Activated CD4-positive, alpha-beta T cell treated with anti-CD3 and anti-CD28 coated beads, Interleukin-2, amount 50 U/mL, for 4 hours (primary cell): ENCODE data around the gene MLH3.
A peak's percentile ranks its signal among the peaks of the same experiment; 100 is the strongest.
"Not testable (repeated sequence)": the region's sequence is repeated elsewhere in the genome, so short reads cannot be mapped to it uniquely, and the experiment has no call there.

Experiments used
- DNase-seq, 2 experiments: peaks; one replicate each; pipeline ENCODE4 v3.0.0-alpha.2; 2020

The MLH3 gene

DNA sequence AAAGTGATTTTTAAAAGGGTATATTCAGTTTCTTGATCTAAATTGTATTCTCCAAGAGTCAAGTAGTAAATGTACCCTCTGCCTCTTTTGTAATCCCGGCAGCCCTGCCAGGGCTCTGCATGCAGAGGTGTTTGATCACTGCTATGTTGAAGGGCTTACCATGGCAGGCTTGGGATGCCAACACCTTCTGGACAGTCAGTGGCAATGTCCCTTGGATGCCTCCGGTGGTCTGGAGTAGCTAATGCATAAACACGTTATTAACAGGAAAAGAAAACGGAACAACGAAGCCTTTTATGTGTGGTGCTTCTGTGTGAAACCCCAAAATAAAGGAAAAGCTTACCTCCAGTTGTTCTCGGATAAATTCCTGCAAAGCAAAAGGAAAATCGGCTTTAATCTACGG is 28.6 kb downstream of the MLH3 start:
- no peak for DNase-seq

DNA sequence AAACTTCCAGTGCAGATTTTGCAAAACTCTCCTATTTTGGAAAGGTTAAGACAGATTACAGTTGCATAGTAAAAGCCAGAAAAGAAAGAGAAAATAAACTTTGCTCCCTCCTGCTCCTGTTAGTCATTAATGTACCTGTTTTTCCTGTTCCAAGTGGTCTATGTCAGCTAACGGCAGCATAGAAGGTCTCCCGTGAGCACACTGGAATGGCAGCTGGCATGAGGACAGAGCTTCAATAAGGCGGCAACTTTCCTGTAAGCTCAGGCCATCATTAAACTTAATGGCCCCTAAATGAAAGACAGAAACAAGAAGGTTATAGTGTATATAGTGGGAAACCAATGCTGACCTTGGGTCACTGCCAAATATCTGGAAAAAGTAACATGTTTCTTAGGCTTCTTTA is 32.6 kb downstream of the MLH3 start:
- DNase-seq = no peak

DNA sequence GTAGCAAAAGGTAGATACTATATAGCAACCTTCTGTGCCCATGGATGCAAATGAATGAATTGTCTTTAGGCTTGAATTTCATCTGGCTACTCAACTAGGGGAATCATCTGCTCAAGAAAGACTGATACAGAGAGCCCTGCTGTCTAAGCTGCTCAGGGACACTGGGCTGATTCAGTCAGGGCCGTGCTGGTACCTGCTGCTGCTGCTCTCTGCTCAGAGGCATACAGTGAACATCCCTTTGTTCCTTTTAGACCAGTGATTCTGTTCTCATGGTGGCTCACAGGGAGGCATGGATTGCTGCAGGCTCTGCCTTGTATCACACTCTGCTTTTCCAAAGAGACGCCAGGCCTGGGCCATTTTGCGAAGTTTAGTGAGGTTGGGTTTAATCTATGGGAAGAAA is 34.5 kb downstream of the MLH3 start:
- DNase-seq = no peak

DNA sequence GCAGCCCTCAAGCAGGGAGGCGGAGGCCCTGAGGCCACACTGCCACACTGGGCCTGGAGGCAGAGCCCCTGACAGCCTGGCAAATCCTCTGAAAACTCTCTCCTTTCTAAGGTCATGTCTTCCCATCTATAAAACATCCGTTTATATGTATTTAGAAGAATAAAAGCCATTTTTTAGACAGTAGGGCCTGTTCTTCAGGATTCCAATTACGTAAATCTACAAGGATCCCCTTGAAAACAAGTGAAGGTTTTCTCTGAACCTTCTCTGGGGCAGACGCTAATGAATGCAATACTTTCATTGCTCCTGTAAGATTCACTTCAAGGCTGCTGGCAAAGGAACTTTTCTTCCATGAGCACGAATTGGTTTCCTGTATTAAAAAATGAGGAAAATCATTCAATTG is 35.8 kb downstream of the MLH3 start:
- DNase-seq = no peak

DNA sequence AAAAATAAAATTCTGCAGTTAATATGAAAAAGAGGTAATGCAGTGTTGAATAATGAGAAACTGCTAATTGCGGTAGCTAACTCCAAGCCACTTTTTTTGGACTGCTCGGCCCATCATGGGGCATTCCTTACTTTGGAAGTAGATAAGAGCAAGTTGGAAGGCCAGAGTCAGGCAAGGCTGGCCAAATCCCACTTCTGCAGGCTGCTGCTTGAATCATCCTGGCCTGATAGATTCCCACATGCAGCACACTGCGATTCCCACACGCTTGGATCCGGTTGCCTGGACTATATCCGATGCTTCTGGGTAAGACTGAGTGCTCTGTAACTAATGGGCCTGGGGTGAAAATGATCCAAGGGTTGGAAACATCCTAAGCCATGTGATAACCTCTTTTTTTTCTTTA is 38.0 kb downstream of the MLH3 start:
- no peak for DNase-seq

DNA sequence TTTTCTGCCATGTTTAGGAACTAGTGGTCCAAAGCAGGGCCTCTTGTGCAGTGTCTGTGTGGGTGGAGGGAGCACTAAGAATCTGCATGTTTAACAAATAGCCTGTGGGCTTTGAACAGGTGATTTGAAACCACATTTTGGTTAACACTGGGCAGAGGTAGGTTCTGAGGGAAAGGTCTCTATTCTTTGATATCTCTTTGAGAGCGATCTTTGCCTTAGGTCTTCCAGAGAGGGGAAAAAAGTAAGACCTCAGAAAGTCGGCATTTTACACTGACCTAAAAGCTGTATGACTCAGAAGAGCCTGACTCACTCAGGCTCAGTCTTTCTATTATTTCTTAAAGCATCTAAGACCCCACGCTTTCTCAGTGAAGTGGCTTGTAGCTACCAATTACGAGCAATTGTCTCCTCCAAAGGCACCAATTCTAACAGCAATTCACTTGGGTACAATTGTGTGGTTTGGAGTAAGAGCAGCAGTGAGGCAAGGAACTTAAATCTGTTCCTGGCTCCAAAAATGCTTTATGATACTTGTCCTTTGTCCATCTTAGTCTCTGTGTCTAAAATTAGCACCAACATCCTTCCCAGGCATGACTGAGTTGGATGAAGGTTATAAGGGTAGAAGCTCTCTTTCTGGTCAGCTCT is 39.8 kb downstream of the MLH3 start:
- DNase-seq = no peak

DNA sequence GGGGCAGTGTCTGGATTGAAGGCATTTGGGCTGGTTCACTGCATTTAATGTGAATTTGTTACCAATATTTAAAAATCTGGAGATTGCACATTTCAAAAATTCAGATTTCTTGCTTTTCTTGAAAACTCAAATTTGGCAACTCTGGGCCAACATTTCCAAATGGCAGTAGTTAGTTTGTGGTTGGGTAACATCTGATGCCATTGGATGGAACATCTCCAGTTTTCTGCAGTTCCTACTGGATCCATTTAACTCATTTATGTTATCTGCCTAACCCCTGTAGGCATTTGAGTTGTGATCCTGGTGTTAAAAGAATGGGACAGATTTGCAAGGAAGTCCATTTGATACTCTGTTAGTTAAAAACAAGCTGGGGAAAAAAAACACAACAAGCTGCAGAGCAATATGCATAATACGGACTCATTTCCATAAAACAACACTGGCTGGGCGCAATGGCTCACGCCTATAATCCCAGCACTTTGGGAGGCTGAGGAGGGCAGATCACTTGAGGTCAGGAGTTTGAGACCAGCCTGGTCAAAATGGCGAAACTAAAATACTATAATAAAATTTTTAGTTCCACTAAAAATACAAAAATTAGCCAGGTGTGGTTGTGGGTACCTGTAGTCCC is 40.7 kb downstream of the MLH3 start:
- DNase-seq = no peak

DNA sequence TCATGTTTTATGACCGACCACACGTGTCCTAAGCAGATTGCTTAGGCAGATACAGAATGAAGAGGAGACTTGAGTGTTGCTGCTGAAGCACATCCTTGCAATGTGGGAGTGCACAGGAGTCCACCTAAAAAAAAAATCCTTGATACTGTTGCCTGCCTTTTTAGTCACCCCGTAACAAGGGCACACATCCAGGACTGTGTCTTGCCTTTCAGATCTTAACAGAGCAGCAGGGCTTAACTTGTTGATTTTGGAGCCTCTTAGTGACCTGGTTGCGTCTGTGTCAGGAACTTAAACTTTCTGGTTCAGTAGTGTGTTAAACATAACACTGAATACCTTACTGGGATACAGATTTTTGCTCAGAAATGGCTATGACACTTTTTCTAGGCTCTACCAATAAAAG is 42.1 kb downstream of the MLH3 start:
- DNase-seq = no peak

DNA sequence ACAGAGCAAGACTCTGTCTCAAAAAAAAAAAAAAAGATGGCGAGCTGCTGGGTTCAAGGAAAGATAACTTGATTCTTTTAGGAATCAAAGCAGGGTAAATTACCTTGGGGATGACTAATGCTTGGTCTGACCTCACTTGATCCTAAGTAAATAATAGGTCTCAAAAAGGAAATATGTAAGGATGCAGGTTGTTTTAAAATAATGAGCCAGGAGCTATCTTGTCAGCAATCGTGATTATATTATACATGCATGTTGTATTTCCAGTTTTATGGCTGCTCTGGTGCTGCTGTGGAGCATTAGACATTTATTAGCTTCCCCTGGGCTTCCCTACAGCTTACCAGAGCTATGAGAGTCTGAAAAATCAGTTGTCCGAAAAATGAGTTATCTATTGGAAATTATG is 45.9 kb downstream of the MLH3 start:
- DNase-seq = no peak

DNA sequence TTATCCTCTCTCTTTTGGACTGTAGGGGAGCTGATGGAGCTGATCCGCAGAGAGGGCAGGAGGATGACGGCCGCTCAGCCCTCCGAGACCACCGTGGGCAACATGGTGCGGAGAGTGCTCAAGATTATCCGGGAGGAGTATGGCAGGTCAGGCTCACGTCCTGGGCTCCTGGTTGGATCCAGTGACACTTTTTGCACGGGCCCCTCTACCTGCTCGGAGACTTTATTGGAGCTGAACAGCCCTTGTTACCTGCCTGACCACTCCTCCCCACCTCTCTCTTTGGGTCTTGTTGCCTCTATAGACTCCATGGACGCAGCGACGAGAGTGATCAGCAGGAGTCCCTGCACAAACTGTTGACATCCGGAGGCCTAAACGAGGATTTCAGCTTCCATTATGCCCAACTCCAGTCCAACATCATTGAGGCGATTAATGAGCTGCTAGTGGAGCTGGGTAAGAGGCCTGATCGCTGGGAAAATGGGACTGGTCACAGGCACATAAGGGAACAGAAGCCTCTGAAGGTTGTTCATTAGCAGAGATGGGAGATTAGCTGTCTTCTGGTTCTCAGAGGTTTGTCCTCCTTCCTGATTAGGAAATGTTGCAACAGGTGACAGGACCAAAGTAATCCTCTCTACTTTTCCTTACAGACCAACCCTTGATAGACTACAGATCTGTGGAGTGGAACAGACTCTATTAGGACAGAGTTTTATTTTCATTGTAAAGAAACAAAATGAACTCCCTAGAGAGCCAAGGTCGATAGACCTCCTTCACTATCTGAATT is 47.8 kb downstream of the MLH3 start:
- no peak for DNase-seq

DNA sequence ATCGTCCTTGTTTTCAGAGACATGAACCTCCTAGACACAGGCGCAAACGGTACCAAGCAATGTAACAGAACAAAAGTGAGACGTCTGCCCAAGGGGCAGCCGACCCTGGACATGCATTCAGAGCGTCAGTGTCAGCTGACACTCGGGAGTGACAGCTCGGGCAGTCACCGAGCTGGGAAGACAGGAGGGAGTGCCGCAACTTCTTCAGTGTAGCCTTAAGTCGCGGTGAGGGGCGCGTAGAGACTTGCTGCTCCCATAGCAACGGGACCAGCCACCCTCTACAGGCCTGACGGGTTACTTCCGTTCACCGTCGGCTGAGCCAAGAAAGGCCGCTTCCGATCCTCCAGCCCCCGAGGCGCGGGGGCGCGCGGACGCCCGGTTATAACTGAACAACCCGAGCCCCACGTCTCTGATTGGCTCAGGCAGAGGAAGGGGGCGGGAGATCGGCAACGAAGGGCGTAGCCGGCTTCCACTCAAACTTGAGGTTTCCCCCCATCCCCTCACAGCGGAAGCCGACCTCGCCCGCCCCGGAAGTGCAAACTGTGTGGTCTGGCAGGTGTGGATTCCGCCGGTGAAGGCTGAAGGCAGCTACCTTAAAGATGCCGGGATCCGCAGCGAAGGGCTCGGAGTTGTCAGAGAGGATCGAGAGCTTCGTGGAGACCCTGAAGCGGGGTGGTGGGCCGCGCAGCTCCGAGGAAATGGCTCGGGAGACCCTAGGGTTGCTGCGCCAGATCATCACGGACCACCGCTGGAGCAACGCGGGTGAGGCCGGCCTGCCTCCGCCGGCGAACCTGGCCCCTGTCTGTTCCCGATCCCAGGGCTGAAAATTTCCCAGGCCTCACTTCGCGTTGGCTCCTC is 48.6 kb downstream of the MLH3 start, which contains the start of gene EIF2B2:
EIF2B2 (plus strand) TSS at position 530 of the 858 bp plus-strand sequence; CDS start at position 600, 70 bp downstream.
- peak; percentile 98 for DNase-seq

DNA sequence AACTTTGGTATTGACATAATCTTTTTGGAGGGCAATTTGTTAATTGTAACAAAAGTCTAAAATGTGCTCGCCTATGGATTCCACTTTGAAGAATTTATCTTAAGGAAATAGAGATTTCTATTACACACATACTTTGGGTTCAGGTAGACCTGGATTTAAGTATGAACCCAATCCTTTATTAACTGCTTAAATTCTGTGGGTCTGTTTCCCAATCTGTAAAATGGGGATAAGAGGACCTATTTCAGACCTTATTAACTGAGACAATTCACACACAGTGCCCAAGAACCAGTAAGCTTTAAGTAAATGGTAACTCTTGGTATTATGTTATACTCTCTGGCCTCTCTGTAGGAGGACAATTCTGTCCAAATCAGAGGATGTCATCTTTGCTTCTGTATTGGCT is 49.4 kb downstream of the MLH3 start:
- no peak for DNase-seq

DNA sequence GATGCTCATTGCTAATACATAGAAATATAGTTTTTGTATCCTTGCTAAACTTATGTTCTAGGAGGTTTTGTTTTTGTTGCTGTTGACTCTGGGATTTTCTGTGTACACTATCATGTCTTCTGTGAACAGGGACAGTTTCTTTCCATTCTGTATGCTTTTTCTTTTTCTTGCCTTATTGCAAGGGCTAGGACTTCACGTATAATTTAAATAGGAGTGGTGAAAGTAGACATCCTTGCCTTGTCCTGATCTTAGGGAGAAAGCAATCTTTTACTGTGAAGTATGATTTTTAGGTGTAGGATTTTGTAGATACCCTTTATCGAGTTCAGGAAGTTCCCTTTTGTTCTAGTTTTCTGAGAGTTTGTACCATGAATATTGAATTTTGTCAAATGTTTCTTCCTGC is 50.0 kb downstream of the MLH3 start:
- no peak for DNase-seq

DNA sequence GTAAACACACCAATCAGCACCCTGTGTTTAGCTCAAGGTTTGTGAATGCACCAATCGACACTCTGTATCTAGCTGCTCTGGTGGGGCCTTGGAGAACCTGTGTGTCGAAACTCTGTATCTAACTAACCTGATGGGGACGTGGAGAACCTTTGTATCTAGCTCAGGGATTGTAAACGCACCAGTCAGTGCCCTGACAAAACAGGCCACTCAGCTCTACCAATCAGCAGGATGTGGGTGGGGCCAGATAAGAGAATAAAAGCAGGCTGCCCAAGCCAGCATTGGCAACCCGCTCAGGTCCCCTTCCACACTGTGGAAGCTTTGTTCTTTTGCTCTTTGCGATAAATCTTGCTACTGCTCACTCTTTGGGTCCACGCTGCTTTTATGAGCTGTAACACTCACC is 55.5 kb downstream of the MLH3 start:
- DNase-seq = not testable (repeated sequence)

DNA sequence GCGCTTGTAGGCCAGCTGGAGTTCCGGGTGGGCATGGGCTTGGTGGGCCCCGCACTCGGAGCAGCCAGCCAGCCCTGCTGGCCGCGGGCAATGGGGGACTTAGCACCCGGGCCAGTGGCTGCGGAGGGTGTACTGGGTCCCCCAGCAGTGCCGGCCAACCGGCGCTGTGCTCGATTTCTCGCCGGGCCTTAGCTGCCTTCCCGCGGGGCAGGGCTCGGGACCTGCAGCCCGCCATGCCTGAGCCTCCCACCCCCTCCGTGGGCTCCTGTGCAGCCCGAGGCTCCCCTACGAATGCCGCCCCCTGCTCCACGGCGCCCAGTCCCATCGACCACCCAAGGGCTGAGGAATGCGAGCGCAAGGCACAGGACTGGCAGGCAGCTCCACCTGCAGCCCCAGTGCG is 57.1 kb downstream of the MLH3 start:
- not testable (repeated sequence) for DNase-seq

DNA sequence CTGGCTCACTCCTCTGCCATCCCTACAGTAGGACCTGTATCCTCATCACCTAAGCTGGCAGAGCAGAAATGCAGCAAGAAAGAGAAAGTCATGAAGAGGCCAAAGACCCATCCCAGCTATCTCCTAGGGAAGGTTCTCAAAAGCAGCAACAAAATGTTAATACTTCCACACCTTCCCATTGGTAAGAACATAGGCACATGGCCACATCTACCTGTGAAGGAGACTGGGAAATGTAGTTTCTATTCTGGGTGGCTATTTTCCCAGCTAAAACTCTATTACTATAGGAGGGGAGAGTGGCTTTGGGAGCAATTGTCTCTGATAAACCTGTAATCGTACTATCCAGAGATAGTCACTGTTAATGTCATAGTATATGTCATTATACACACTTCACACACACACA is 62.3 kb downstream of the MLH3 start:
- no peak for DNase-seq

DNA sequence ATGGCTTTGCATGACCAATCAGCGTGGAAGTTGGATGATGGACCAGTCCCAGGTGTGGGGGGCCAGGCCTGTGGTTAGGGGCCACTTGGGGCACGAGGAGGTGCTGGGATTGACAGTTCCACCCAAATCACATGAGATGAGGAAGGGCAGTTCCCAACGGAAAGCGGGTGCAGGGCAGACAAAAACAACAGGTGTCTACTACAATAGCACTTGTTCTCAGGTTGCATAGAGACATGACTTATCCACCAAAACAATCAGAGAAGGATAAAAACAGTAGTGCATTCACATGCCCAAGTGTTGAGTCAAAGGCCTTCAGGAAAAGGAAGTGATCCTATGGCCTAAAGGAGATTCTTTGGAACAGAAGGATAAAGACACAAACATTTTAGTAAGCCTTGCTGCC is 63.1 kb downstream of the MLH3 start:
- no peak for DNase-seq

DNA sequence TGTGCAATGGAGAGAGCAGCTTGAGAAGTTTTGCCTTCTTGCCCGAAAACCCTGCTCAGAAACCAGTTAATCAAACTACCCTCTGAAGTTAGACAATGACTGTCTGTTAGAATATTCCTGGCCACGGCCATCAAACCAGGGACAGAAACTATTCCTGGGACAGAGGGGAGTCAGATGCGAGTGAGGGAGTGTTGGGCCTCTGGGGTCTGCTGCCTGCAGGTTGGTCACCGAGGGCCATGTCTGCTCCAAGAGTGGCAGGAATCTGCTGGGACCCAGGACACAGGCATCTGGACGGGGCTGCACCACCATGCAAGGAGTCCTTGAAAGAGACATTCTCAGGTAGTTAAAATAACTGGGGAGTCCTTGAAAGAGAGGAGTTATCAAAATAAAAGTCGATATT is 65.5 kb downstream of the MLH3 start:
- DNase-seq = no peak

DNA sequence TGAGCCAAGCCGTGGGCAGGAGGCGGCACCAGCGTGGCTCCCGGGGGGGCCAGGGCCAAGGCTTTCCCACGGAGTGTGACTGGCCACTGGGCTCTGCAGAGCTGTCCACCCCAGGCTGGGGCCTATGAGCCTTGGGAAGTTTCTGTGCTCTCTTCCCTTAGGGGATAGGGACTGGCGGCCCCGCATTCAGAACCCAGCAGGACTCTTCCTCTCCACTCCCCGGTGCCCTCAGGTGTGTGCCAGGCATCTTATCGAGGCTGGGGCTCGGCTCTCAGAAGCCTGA is 66.3 kb downstream of the MLH3 start:
- DNase-seq = no peak

DNA sequence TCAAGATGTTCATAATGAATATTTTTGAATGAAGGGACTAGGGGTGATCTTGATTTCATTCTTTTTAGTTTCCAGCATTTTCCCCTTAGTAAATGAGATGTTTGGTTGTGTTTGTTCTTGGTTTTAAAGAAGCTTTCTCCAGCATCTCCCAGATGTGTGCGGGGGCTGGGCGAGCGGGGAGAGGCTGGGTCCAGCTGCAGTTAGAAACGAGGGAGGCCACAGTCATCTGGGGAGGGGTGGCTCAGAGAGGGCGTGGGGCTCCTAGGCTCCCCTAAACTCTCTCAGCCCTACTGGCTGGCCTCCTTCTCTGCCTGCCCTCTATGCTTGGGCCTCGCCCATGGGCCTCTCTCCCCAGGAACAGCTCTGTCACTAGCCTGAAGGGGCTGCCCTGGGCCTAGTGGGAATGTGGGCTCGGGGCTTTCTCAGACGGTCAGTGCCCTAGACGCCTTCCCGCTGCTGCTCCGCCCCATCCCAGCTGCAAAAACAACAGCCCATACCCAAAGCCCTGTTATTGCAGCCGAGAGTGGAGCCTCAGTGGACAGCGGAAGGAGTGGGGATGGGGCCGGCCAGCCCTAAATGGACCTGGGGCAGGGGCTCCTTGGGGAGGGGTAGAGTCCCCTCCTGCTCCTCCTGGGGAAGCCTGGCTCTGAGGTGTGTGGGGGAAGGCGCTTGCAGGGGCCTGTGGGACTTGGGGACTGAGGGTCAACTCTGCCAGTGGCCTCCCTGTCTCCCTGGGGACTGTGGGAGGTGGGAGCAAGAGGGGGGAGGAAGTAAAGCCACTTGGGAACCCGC is 66.8 kb downstream of the MLH3 start:
- DNase-seq = no peak

DNA sequence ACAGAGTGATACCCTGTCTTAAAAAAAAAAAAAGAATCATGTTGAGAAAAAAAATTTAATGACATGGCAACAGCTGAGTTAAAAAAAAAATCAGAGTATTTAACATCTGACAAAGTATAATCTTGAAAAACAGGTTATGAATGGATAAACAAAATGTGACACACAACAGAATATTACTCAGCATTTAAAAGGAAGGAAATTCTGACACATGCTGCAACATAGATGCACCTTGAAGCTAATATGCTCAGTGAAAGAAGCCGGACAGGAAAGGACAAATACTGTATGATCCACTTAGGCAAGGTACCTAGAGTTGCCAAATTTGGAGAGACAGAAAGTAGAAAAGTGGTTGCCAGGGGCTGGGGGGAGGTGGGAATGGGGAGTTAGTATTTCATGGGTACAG is 67.9 kb downstream of the MLH3 start:
- no peak for DNase-seq

DNA sequence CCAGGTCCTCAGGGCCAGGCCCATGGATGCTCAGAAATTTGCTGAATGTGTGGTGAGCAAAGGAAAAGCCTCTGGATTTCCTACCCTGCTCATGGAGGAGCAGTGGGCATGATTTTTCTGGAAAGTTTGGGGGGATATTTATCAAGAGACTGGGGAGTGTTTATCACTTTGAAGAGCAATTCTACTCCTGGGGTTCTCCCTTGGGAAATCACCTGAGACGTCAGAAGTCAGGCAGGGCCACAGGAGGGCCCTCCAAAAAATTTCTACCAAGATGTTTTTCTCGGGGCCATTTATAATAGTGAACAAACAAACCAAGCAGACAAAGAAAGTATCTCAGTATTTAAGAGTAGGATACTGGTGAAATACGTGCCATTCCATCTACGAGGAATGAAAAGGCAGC is 68.6 kb downstream of the MLH3 start:
- DNase-seq = no peak

DNA sequence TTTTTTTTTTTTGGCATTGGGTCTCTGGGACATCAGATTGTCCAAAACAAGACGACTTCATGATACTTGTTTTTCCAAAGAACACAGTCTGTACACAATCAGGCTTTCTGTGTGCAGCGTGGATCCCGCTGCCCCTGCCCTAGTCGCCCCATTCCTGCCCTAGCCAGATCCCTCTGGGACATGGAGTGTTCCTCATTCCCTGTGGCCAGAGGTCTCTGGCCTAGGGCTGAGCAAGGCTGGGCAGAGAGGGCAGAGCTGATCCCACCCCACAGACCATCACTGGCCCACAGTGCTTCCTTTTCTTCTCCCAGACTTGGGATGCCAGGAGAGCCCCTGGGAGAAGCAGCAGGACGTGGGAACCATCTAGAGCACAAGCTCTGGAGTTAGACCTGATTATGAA is 69.4 kb downstream of the MLH3 start:
- DNase-seq = no peak
